ENCODE results near the gene EPB41. TPM values are rescaled to one million over a fixed set of nuclear protein-coding genes. Genes with fewer than 3 reads are reported as not detected.

EPB41 gene
- total and polyA plus RNA-seq, 12 donors: 6.6 to 49.5 (median 30.3) TPM

DNA sequence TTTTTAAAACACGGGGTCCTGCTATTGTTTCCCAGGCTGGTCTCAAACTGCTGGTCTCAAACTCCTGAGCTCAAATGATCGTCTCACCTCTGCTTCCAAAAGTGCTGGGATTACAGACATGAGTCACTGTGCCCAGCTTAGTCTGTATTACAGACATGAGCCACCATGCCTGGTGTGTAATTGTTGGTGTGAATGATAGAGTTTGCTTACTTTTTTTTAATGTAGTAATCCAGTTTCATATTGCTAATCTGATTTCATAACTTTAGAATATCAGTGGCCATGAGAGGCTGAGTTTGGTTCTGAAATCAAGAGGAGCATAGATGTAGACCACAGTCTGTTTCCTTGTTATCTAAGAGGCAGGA is 3.4 kb downstream of the EPB41 start:
- H3K4me1 ChIP-seq (replicated peaks in 1 of 2): peaks cover 9% of the 10 kb centered on the region in 2 donors
- H3K27me3 ChIP-seq: no peaks in the 10 kb centered on the region
- no peaks in the 10 kb centered on the region for H3K9me3 ChIP-seq (replicated peaks in 1 of 3)
- intact Hi-C loops (cut with DNase I): no loop called here
- no peak for DNase-seq
- no peak for TF ChIP-seq POLR2A (IDR thresholded peaks at IDR 0.05)
- TF ChIP-seq, protein P1, sequence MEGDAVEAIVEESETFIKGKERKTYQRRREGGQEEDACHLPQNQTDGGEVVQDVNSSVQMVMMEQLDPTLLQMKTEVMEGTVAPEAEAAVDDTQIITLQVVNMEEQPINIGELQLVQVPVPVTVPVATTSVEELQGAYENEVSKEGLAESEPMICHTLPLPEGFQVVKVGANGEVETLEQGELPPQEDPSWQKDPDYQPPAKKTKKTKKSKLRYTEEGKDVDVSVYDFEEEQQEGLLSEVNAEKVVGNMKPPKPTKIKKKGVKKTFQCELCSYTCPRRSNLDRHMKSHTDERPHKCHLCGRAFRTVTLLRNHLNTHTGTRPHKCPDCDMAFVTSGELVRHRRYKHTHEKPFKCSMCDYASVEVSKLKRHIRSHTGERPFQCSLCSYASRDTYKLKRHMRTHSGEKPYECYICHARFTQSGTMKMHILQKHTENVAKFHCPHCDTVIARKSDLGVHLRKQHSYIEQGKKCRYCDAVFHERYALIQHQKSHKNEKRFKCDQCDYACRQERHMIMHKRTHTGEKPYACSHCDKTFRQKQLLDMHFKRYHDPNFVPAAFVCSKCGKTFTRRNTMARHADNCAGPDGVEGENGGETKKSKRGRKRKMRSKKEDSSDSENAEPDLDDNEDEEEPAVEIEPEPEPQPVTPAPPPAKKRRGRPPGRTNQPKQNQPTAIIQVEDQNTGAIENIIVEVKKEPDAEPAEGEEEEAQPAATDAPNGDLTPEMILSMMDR (IDR thresholded peaks at IDR 0.05): no peak
- no peak overlapping the region for H3K27ac ChIP-seq
- 75 to 90% (median 86%) methylated on average over 2 of the region's 2 CpGs for WGBS, 4 donors
- H3K4me3 ChIP-seq: no peak overlapping the region
- no peaks in the 10 kb centered on the region for H3K36me3 ChIP-seq (replicated peaks in 1 of 2)

DNA sequence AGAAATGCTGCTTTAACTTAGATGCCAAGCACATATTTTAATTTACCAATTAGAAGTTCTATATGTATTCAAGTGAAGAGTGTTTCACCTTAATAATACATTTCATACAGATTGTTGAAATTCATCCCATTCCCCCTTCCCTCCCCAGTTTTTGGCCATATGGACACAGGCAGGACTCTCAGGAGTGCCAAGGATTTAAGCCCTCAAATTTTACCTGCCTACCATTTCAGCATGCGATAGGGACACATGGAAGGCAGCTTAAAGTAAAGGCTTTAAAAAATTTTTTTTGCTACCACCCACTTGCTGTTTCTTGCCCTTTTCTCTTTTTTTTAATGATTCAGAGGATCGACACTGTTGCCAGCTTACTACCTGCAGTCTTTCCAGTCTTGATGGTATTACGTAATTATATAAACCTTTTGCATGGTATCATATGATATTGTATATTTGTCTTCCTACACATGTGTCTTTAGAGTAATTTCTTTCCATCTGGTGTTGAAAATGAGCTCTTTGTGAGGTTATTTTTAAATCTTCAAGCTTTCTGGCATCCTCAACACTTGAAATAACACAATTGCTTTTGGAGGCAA is 7.0 kb downstream of the EPB41 start:
- H3K4me1 ChIP-seq (replicated peaks in 1 of 2): peaks cover 0 to 3% of the 10 kb centered on the region in 2 donors
- intact Hi-C loops (cut with DNase I): no loop called here
- H3K27ac ChIP-seq: no peak overlapping the region
- H3K27me3 ChIP-seq: no peaks in the 10 kb centered on the region
- no peaks in the 10 kb centered on the region for H3K36me3 ChIP-seq (replicated peaks in 1 of 2)
- WGBS, 4 donors: 88 to 95% (median 91%) methylated on average over 3 of the region's 3 CpGs
- no peaks in the 10 kb centered on the region for H3K9me3 ChIP-seq (replicated peaks in 1 of 3)
- H3K4me3 ChIP-seq: no peak overlapping the region
- no peak for DNase-seq
- no peak for TF ChIP-seq POLR2A (IDR thresholded peaks at IDR 0.05)
- TF ChIP-seq, protein P1 (IDR thresholded peaks at IDR 0.05): no peak

DNA sequence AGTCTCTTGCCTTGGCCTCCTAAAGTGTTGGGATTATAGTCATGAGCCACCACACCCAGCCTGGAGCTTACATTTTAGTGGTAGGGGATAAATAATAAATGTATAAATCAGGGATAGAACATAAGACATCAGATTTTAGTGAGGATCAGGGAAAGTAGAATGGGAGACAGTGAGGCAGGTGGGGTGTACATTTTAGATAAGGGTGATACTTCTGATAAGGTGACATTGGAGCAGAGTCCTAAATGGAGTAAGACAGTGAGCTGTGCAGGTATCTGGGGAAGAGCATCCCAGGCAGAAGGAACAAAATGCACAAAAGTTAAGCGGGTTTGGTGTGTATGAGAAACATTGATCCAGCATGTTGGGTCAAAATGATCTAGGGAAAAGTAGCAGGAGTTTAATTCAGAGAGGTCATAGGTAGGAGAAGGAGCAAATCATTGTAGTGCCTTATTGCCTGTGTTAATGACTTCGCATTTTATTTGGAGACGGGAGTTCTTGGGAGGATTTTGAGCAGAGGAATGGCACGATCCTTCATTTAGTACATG is 11.1 kb downstream of the EPB41 start:
- peaks cover 0 to 35% of the 10 kb centered on the region in 2 donors for H3K4me1 ChIP-seq (replicated peaks in 1 of 2)
- TF ChIP-seq, protein P1 (IDR thresholded peaks at IDR 0.05): no peak
- no peak for TF ChIP-seq POLR2A (IDR thresholded peaks at IDR 0.05)
- 95 to 99% (median 98%) methylated on average over 4 of the region's 4 CpGs for WGBS, 4 donors
- H3K4me3 ChIP-seq: no peak overlapping the region
- no peaks in the 10 kb centered on the region for H3K36me3 ChIP-seq (replicated peaks in 1 of 2)
- H3K27me3 ChIP-seq: no peaks in the 10 kb centered on the region
- no peaks in the 10 kb centered on the region for H3K9me3 ChIP-seq (replicated peaks in 1 of 3)
- no peak for DNase-seq
- intact Hi-C loops (cut with DNase I): no loop called here
- H3K27ac ChIP-seq: no peak overlapping the region

DNA sequence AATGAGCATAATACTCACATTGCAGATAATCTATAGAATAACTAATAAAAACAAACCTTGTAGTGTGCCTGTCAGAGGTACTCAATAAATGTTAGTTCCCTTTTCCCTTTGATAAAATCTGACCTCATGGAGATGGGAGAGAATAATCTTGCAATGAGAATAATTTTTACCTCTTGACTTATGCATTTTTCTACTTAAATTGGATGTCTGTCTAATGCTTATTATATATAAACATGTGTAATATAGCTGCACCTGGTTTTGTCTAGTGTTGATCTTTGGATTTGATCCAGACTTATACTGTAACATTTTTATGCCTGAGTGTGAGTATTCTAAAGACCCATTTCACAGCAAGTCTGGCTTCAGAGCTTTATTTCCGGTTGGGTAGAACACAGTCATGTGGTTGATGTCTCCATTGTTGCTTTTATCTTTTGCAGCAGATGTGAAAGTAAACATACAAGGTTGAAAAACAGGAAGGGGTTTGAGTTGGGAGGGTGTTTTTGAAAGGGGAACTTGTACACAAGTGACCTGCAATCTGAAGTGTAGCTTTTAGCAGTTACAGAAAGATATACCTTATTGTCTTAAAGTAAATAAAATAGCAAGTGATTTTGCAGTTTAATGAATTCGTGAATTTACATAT is 12.4 kb downstream of the EPB41 start:
- Histone ChIP-seq H3K36me3 (replicated peaks in 1 of 2) (no peaks in the 10 kb centered on the region), H3K4me1 (replicated peaks in 1 of 2) (peaks cover 0 to 35% of the 10 kb centered on the region in 2 donors), H3K27me3 (no peaks in the 10 kb centered on the region), H3K27ac (peak overlapping the region in 1 of 5 donors; percentile 3), H3K9me3 (replicated peaks in 1 of 3) (no peaks in the 10 kb centered on the region), H3K4me3 (peak overlapping the region in 1 of 4 donors; percentile 30)
- DNase-seq: no peak
- WGBS, 4 donors: 46 to 56% (median 51%) methylated on average over 2 of the region's 2 CpGs
- intact Hi-C loops (cut with DNase I): no loop called here
- TF ChIP-seq, protein P1 (IDR thresholded peaks at IDR 0.05): no peak
- TF ChIP-seq POLR2A (IDR thresholded peaks at IDR 0.05): no peak
